HepG2 (cell line): ENCODE measurements around the gene GRB2. TPM values are rescaled to one million over a fixed set of nuclear protein-coding genes. Genes with fewer than 3 reads are reported as not detected.

Experiments used
- ATAC-seq: fragments of 200-7000 bp; cut with Tn5 transposase; 3 replicates; pipeline ENCODE4 v1.9.1; 2020; ENCODE audit warnings: mild to moderate bottlenecking, moderate library complexity
- BruUV-seq: library from RNA; stranded (reverse); fragments of 400-500 nt; replicated peaks from 2 replicates; lab custom pipeline; 2021; lab: Mats Ljungman, UMichigan
- CTCF ChIA-PET: fragments of 300-600 bp; formaldehyde crosslinking; extraction: SDS; loops from one replicate; lab custom pipeline; 2021; ENCODE audit warnings: low total read pairs, inconsistent platforms, low intra/inter-chr PET ratio; lab: Yijun Ruan, JAX
- POLR2A ChIA-PET: fragments of 350-600 bp; sonication (Branson Sonifier 250); formaldehyde crosslinking; loops from one replicate; lab custom pipeline; 2020; ENCODE audit warnings: antibody characterized with exemption, inconsistent platforms; lab: Yijun Ruan, JAX
- DNase-seq: peaks from one replicate; pipeline ENCODE4 v3.0.0-alpha.2; 2015; ENCODE audit warnings: low spot score
- FAIRE-seq: peaks from 3 replicates; lab custom pipeline; 2011; peaks lifted over from hg19 to GRCh38; lab: Jason Lieb, UNC
- H2AFZ ChIP-seq: one replicate; pipeline ENCODE4 v1.6.1; 2011; ENCODE audit warnings: low read length, inconsistent platforms
- H3K27ac ChIP-seq: fragments of 300-600 bp; 3 replicates; pipeline ENCODE4 v1.8.0; 2011; ENCODE audit warnings: mixed run types, mild to moderate bottlenecking, mixed read lengths, low read length, inconsistent platforms; ENCODE audit not compliant: insufficient read depth; ENCODE audit errors: extremely low read length
- H3K27me3 ChIP-seq, 2 experiments: fragments of 200-600 bp in 1 of 2; 2 replicates in 1 of 2; 3 replicates in 1 of 2; pipeline versions ENCODE4 v1.6.0 to v1.8.0; 2011; ENCODE audit warnings: low read length in 2 of 2, mild to moderate bottlenecking in 2 of 2, moderate library complexity in 2 of 2, inconsistent platforms in 1 of 2; ENCODE audit not compliant: insufficient read depth in 2 of 2, control insufficient read depth in 1 of 2
- H3K36me3 ChIP-seq, 2 experiments: fragments of 200-600 bp in 1 of 2; replicated peaks in 1 of 2; 2 replicates in 1 of 2; 3 replicates in 1 of 2; pipeline versions ENCODE4 v1.5.1 to v1.8.0; 2011; ENCODE audit warnings: low read length in 2 of 2, inconsistent platforms in 1 of 2; ENCODE audit not compliant: insufficient read depth in 2 of 2, control insufficient read depth in 1 of 2
- H3K4me1 ChIP-seq: 2 replicates; pipeline ENCODE4 v1.5.1; 2012; ENCODE audit warnings: low read length, inconsistent platforms; ENCODE audit not compliant: insufficient read depth
- H3K4me2 ChIP-seq: 2 replicates; pipeline ENCODE4 v1.6.0; 2011; ENCODE audit warnings: low read depth, low read length, inconsistent platforms
- H3K4me3 ChIP-seq, 3 experiments: fragments of 200-600 bp in 1 of 3; sonication (generic), shearing (Covaris generic) in 1 of 3; replicated peaks in 1 of 3; 2 replicates each; pipeline ENCODE4 v1.5.1; 2011 to 2016; ENCODE audit warnings: low read length in 3 of 3, inconsistent platforms in 2 of 3, low read depth in 2 of 3, mild to moderate bottlenecking in 2 of 3, control low read depth in 1 of 3, mixed read lengths in 1 of 3; ENCODE audit not compliant: insufficient read depth in 1 of 3
- H3K79me2 ChIP-seq: one replicate; pipeline ENCODE4 v1.6.1; 2011; ENCODE audit warnings: low read length, inconsistent platforms; ENCODE audit not compliant: insufficient read depth
- H3K9ac ChIP-seq: 2 replicates; pipeline ENCODE4 v1.6.0; 2011; ENCODE audit warnings: mild to moderate bottlenecking, low read depth, low read length, inconsistent platforms; ENCODE audit not compliant: insufficient read depth
- H3K9me3 ChIP-seq: 2 replicates; pipeline ENCODE4 v1.5.1; 2012; ENCODE audit warnings: mild to moderate bottlenecking, low read length
- H4K20me1 ChIP-seq: 2 replicates; pipeline ENCODE4 v1.6.0; 2011; ENCODE audit warnings: inconsistent platforms, mild to moderate bottlenecking, low read length, moderate library complexity; ENCODE audit not compliant: insufficient read depth
- CEBPG ChIP-seq: IDR thresholded peaks from 2 replicates; pipeline ENCODE4 v1.6.1; 2016
- RBM22 ChIP-seq: fragments of 200-400 bp; formaldehyde crosslinking; optimal IDR thresholded peaks from 2 replicates; pipeline ENCODE3; 2017; ENCODE audit warnings: mild to moderate bottlenecking, low read length, moderate library complexity
- RFX1 ChIP-seq: fragments of 450-650 bp; IDR thresholded peaks from 2 replicates; pipeline ENCODE4 v1.6.1; 2017
- TEAD3 ChIP-seq: optimal IDR thresholded peaks from 2 replicates; pipeline ENCODE3; 2016; ENCODE audit warnings: borderline replicate concordance
- WGBS: methylation state at CpG from one replicate; pipeline ENCODE4 v1.1.6; 2017; ENCODE audit warnings: low lambda C conversion rate; 5-methylcytosine and 5-hydroxymethylcytosine counted together
- in situ Hi-C: cut with HindIII; loops from 2 replicates; pipeline ENCODE4 v1.10.0; 2017; ENCODE audit warnings: low pct_unique_long_range_greater_than_20kb; ENCODE audit not compliant: extremely low pct_ligation_motif_present
- intact Hi-C: fragments of 100-400 bp; cut with micrococcal nuclease; formaldehyde crosslinking; loops from one replicate; pipeline ENCODE4 v1.10.0; 2022; ENCODE audit not compliant: unreplicated experiment
- polyA plus RNA-seq, 8 experiments: library from polyadenylated mRNA; depleted of rRNA in 3 of 8; stranded (reverse) in 7 of 8; unstranded in 1 of 8; fragments of >200 nt; fragmentation: Illumina TruSeq in 4 of 8; extraction: Trizol in 4 of 8; gene quantifications; 2 replicates each; pipeline versions ENCODE4 v1.2.1 to v1.2.3, GENCODE V29; 2011 to 2016; ENCODE audit warnings: low read depth in 4 of 8, missing spikeins in 1 of 8, mixed read lengths in 1 of 8; ENCODE audit not compliant: insufficient read depth in 1 of 8
- total RNA-seq, 5 experiments: library from RNA; depleted of rRNA; stranded (reverse); fragments of >200 nt; fragmentation: Illumina TruSeq; extraction: Trizol; gene quantifications; 2 replicates each; pipeline ENCODE4 v1.2.3, GENCODE V29; 2016; ENCODE audit warnings: low read depth in 1 of 5

GRB2 gene
- total and polyA plus RNA-seq, 2 of the 13 experiments (the other 11 are each of a cell fraction or from before 2014, with no cell fraction given) = 84.6 to 92.3 TPM

DNA sequence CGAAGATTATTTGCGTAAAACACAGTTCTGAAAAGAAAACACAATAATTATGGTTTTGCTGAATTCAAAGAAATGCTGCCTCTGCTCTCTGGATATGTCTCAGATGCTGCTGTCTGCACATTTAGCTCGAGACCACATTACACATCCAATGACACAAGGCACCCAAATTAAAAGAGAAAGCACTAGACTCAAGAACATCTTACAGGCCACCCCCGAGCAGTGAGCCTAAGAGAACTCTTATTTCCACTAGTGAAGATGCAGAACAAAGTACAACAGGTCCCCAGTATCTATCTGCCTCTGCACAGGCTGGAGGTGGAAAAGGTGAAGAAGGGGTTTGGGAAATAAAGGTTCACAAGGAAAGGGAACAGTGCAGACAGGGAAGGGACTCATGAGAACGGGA is 33.5 kb downstream of the GRB2 start:
- Histone ChIP-seq H3K4me3 (no peak overlapping the region), H3K27me3 (no peaks in the 10 kb centered on the region), H3K4me2 (no peak overlapping the region), H4K20me1 (peaks cover 5% of the 10 kb centered on the region; the same call in 1 of the 2 replicates), H3K9ac (no peak overlapping the region), H3K9me3 (no peaks in the 10 kb centered on the region), H2AFZ (no peak overlapping the region), H3K79me2 (peaks cover 86% of the 10 kb centered on the region), H3K36me3 (peaks cover 7 to 21% of the 10 kb centered on the region in 2 experiments), H3K27ac (no peak overlapping the region), H3K4me1 (peaks cover 28% of the 10 kb centered on the region)
- in situ Hi-C loops (no loop called here), intact Hi-C loops (no loop called here)
- WGBS = 95% methylated on average over 5 of the region's 5 CpGs
- FAIRE-seq (no peak), DNase-seq (no peak), ATAC-seq (no peak)
- ChIA-PET CTCF (no interaction called here), POLR2A (no interaction called here)
- TF ChIP-seq RBM22 = peak; percentile 31
- TF ChIP-seq TEAD3 (CRISPR knock-in tag) = no peak
- no TSS peak for BruUV-seq

- TF ChIP-seq CEBPG (no peak), RFX1 (peak; percentile 33; the same call in 1 of the 2 replicates)
- TF ChIP-seq, all 625 proteins: peak for 1
- H3K27me3 ChIP-seq = no peaks in the 10 kb centered on the region
- no peak overlapping the region for H3K4me2 ChIP-seq
- 97% methylated on average over 6 of the region's 6 CpGs for WGBS
- H3K4me3 ChIP-seq = no peak overlapping the region
- DNase-seq (no peak), ATAC-seq (no peak), FAIRE-seq (no peak)
- BruUV-seq = no TSS peak
- H3K27ac ChIP-seq = no peak overlapping the region
- peaks cover 86% of the 10 kb centered on the region for H3K79me2 ChIP-seq
- H3K36me3 ChIP-seq = peaks cover 7 to 16% of the 10 kb centered on the region in 2 experiments
- H3K4me1 ChIP-seq = peaks cover 35% of the 10 kb centered on the region
- ChIA-PET POLR2A (no interaction called here), CTCF (no interaction called here)
- H4K20me1 ChIP-seq = no peaks in the 10 kb centered on the region; the same call in 1 of the 2 replicates
- intact Hi-C loops = no loop called here
- no peak overlapping the region for H2AFZ ChIP-seq
- in situ Hi-C loops = no loop called here
- H3K9me3 ChIP-seq = no peaks in the 10 kb centered on the region
- H3K9ac ChIP-seq = no peak overlapping the region
Observed at GRCh38 chr17:75371339-75371738, 34.1 kb downstream of the GRB2 start.
